Mucosa of descending colon (tissue), 3 donors: ENCODE data around the gene BHMT. TPM values are rescaled to one million over a fixed set of nuclear protein-coding genes. Genes with fewer than 3 reads are reported as not detected.

Source experiments
- ATAC-seq: fragments of 200-7000 bp; cut with Tn5 transposase; one replicate; pipeline ENCODE4 v1.9.1; 2020; ENCODE audit warnings: mild to moderate bottlenecking, moderate library complexity
- DNase-seq, 3 donors: peaks; one replicate each; pipeline ENCODE4 v3.0.0-alpha.2; 2020
- H3K36me3 ChIP-seq: fragments of 200-600 bp; one replicate; pipeline ENCODE4 v1.8.0; 2021; ENCODE audit warnings: low read depth, mild to moderate bottlenecking
- H3K4me1 ChIP-seq: fragments of 200-600 bp; one replicate; pipeline ENCODE4 v1.8.0; 2021; ENCODE audit warnings: low read depth, mild to moderate bottlenecking
- H3K4me3 ChIP-seq: fragments of 200-600 bp; one replicate; pipeline ENCODE4 v1.8.0; 2021; ENCODE audit warnings: mild to moderate bottlenecking
- H3K9me3 ChIP-seq: fragments of 200-600 bp; one replicate; pipeline ENCODE4 v1.8.0; 2021; ENCODE audit warnings: mild to moderate bottlenecking
- CTCF ChIP-seq: fragments of 200-600 bp; IDR thresholded peaks from one replicate; pipeline ENCODE4 v1.8.0; 2022; ENCODE audit warnings: antibody characterized with exemption, mild to moderate bottlenecking
- intact Hi-C, 2 donors: fragments of 100-400 bp; cut with DNase I in 1 of 2; cut with micrococcal nuclease in 1 of 2; formaldehyde crosslinking; loops; one replicate each; pipeline versions ENCODE4 v1.11.0 to v1.11.1; 2022; cut with DNase I, micrococcal nuclease
- total RNA-seq, 3 donors: library from RNA; stranded (reverse); fragmentation: NEBNext Ultra II Directional in 2 of 3; extraction: Animal tissue kit (Norgen Biotek cat#: 25700) in 2 of 3; gene quantifications; one replicate each; pipeline versions ENCODE4 v1.2.1 to v1.2.4, GENCODE V29; 2021 to 2023
- donor health status: DM: no; HTN: no; CAD: no; lungs with moderate emphysema.
- donor health status: DM: no; HTN: no; CAD: no.
- donor health status: DM: no; HTN: yes; CAD: no.

BHMT gene
- total RNA-seq, 3 donors from 2014 or later: 0.60 TPM; not detected in 2

DNA sequence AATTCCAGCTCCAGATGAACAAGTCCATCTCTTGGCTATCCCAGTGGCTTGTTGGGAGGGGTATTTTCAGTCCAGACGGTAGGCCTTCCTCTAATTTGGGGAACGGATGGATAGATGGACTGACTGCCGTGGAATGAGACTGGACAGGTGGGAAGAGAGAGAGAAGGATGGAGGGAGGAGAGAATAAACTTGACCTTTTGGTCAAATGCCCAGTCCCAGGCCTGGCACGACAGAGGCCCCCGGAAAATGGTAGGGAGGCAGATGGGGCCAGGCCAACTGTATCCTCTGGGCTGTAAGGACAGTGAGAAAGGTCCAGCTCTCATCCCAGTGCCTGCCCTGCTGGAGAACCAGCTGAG is 1.1 kb downstream of the BHMT start:
- Histone ChIP-seq H3K4me3 (no peak overlapping the region), H3K36me3 (no peaks in the 10 kb centered on the region), H3K4me1 (peaks cover 3% of the 10 kb centered on the region), H3K9me3 (no peaks in the 10 kb centered on the region)
- intact Hi-C loops: no loop called here
- DNase-seq (no peak), ATAC-seq (no peak)
- TF ChIP-seq CTCF: no peak

GRCh38 chr5:79119486-79119885 is 7.9 kb downstream of the BHMT start:
- no peak overlapping the region for H3K4me3 ChIP-seq
- no peak for TF ChIP-seq CTCF
- intact Hi-C loops: no loop called here
- no peaks in the 10 kb centered on the region for H3K9me3 ChIP-seq
- DNase-seq (no peak), ATAC-seq (no peak)
- no peaks in the 10 kb centered on the region for H3K4me1 ChIP-seq
- H3K36me3 ChIP-seq: no peaks in the 10 kb centered on the region

DNA sequence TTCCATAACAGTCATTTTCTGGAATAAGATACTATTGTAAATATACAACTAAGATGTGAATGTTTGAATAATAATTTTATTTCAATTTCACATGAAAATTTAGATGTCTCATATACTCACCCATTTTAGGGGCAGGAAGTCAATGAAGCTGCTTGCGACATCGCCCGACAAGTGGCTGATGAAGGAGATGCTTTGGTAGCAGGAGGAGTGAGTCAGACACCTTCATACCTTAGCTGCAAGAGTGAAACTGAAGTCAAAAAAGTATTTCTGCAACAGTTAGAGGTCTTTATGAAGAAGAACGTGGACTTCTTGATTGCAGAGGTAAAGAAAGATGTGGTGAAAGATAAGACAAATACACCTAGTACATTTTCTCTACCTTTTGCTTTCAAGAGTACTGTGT is 8.6 kb downstream of the BHMT start:
- no peak for TF ChIP-seq CTCF
- no peaks in the 10 kb centered on the region for H3K4me1 ChIP-seq
- no peaks in the 10 kb centered on the region for H3K9me3 ChIP-seq
- H3K36me3 ChIP-seq: no peaks in the 10 kb centered on the region
- ATAC-seq (no peak), DNase-seq (no peak)
- intact Hi-C loops: no loop called here
- H3K4me3 ChIP-seq: no peak overlapping the region

- DNase-seq: no peak
- intact Hi-C loops: no loop called here
Measured at GRCh38 chr5:79122973-79123372, 11.4 kb downstream of the BHMT start.

DNA sequence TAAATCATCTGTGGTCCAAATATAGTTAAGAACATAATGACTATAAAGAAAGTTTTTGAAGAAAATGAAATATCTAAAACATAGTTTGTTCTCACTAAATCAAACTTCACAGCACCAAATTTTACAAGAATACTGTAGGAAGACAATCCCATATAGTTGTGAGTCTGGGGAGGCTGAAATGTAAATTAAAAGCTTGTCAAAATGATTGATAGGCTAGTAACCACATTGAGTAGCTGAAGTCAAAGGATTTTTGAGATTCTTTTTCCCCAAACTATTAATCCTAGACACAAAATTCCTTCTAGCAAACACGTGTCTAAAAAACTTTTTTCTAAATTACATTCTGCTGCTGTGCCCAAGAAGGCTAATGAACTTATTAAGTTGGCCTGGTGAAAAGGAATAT is 13.0 kb downstream of the BHMT start:
- Histone ChIP-seq H3K4me1 (no peaks in the 10 kb centered on the region), H3K4me3 (no peak overlapping the region), H3K36me3 (no peaks in the 10 kb centered on the region), H3K9me3 (no peaks in the 10 kb centered on the region)
- DNase-seq (no peak), ATAC-seq (no peak)
- no peak for TF ChIP-seq CTCF
- intact Hi-C loops: no loop called here

More at GRCh38 chr5:79122973-79123372, 11.4 kb downstream of the BHMT start:
- Histone ChIP-seq H3K4me1 (no peaks in the 10 kb centered on the region), H3K9me3 (no peaks in the 10 kb centered on the region), H3K4me3 (no peak overlapping the region), H3K36me3 (no peaks in the 10 kb centered on the region)
- TF ChIP-seq CTCF: no peak
- ATAC-seq: no peak

DNA sequence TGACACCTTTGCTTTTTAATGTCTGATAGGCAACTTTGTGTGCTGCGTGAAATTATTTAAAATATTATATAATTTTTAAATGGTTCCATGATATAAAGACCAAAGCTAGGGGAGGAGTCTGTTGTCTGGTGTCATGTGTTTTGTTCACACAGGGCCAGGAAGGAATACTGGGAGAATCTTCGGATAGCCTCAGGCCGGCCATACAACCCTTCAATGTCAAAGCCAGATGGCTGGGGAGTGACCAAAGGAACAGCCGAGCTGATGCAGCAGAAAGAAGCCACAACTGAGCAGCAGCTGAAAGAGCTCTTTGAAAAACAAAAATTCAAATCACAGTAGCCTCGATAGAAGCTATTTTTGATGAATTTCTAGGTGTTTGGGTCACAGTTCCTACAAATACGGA is 19.2 kb downstream of the BHMT start:
- peaks cover 12% of the 10 kb centered on the region for H3K4me1 ChIP-seq
- no peak overlapping the region for H3K4me3 ChIP-seq
- H3K36me3 ChIP-seq: no peaks in the 10 kb centered on the region
- intact Hi-C loops: loop anchor here (10.0 kb wide), 2 partner anchors 106 to 334 kb away; no protein-coding TSS in a partner anchor
- DNase-seq (no peak), ATAC-seq (no peak)
- TF ChIP-seq CTCF: no peak
- no peaks in the 10 kb centered on the region for H3K9me3 ChIP-seq
